SK-N-SH treated with all-trans-retinoic acid at 6 μM for 48 hours (cell line): ENCODE measurements around the gene MYH6.

Experiments
- ARNTL ChIP-seq: fragments of 450-650 bp; formaldehyde crosslinking; IDR thresholded peaks from 2 replicates; pipeline ENCODE4 v1.5.0; 2020; ENCODE audit warnings: low read depth, mild to moderate bottlenecking, moderate library complexity, borderline replicate concordance
- CSDC2 ChIP-seq: fragments of 250-450 bp; sonication (Bioruptor Pico); IDR thresholded peaks from 2 replicates; pipeline ENCODE4 v1.5.0; 2020; ENCODE audit warnings: mild to moderate bottlenecking, moderate library complexity

DNA sequence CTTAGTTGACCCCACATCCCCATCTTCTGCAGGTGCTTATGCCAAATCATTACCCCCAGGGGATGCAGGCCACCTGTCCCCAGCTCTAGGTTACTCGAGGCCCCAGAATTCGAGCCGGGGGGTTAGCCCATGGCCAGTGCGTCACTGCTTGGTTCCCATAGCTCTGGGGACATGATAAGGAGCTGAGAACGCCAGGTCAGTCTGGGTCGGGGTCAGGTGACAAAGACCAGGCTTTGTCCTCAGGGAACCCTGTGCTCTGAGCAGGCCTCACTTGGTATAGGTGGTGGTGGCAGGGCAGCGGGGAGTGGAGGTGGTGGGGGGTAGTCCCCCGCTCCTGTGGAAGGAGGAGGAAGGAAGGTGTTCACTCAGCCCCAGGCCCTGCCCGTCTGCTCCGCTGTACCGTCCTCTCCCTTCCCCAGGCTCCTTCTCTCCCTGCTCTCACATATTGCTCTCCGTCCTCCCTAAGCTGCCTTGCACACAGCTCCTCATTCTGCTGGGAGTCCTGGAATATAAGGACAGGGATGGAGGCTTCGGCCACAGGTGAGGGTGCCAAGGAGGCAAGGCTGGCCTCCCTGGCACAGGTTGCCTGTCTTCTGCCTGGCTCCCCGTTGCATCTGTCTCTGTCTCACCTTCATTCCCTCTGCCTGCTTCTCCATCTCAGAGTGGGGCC lies 2.0 kb upstream of the MYH6 start:
- no peak for TF ChIP-seq ARNTL (CRISPR knock-in tag)
- TF ChIP-seq CSDC2 (CRISPR knock-in tag): no peak
